IMR-90 (cell line): Measurements from ENCODE around the gene TMA7. TPM values are rescaled to one million over a fixed set of nuclear protein-coding genes. Genes with fewer than 3 reads are reported as not detected.

Experiments
- ATAC-seq: fragments of 200-7000 bp; cut with Tn5 transposase; 2 replicates; pipeline ENCODE4 v1.9.1; 2020; ENCODE audit warnings: low read depth, mild to moderate bottlenecking, moderate library complexity
- BruUV-seq: library from RNA; stranded (reverse); fragments of 400-500 nt; replicated peaks from 2 replicates; lab custom pipeline; 2021; lab: Mats Ljungman, UMichigan
- CTCF ChIA-PET: fragments of 300-600 bp; formaldehyde crosslinking; extraction: SDS; loops from one replicate; lab custom pipeline; 2021; ENCODE audit warnings: antibody characterized with exemption; lab: Yijun Ruan, JAX
- POLR2A ChIA-PET: fragments of 300-600 bp; sonication (Branson Sonifier 250); formaldehyde crosslinking; loops from one replicate; lab custom pipeline; 2022; ENCODE audit warnings: antibody characterized with exemption; ENCODE audit not compliant: unreplicated experiment; lab: Charles Lee
- DNase-seq: peaks from one replicate; pipeline ENCODE4 v3.0.0; 2013
- H2AFZ ChIP-seq: replicated peaks from 2 replicates; pipeline ENCODE3; 2013; ENCODE audit warnings: low read length, mild to moderate bottlenecking; ENCODE audit not compliant: poor library complexity
- H2AK5ac ChIP-seq: 2 replicates; pipeline ENCODE4 v1.6.1; 2013; ENCODE audit warnings: low read depth, low read length, inconsistent platforms
- H2AK9ac ChIP-seq: replicated peaks from 2 replicates; pipeline ENCODE3; 2013; ENCODE audit warnings: mild to moderate bottlenecking, low read depth, low read length, moderate library complexity; ENCODE audit not compliant: poor library complexity
- H2BK120ac ChIP-seq: 2 replicates; pipeline ENCODE4 v1.6.1; 2013; ENCODE audit warnings: low read depth, low read length, inconsistent platforms
- H2BK15ac ChIP-seq: 3 replicates; pipeline ENCODE4 v1.6.1; 2013; ENCODE audit warnings: low read depth, low read length, inconsistent platforms
- H2BK20ac ChIP-seq: 2 replicates; pipeline ENCODE4 v1.6.1; 2013; ENCODE audit warnings: low read depth, mild to moderate bottlenecking, inconsistent platforms, low read length, moderate library complexity
- H2BK5ac ChIP-seq: 2 replicates; pipeline ENCODE4 v1.6.1; 2013; ENCODE audit warnings: mild to moderate bottlenecking, low read depth, low read length, inconsistent platforms; ENCODE audit not compliant: poor library complexity, severe bottlenecking
- H3K14ac ChIP-seq: replicated peaks from 2 replicates; pipeline ENCODE4 v1.6.1; 2013; ENCODE audit warnings: low read depth, low read length, inconsistent platforms
- H3K18ac ChIP-seq: 2 replicates; pipeline ENCODE4 v1.6.1; 2013; ENCODE audit warnings: low read depth, low read length, control low read depth
- H3K23ac ChIP-seq: 2 replicates; pipeline ENCODE4 v1.6.1; 2013; ENCODE audit warnings: low read depth, low read length, inconsistent platforms
- H3K27ac ChIP-seq: 2 replicates; pipeline ENCODE4 v1.5.1; 2013; ENCODE audit warnings: mild to moderate bottlenecking, control low read depth, low read length; ENCODE audit not compliant: insufficient read depth
- H3K27me3 ChIP-seq: 2 replicates; pipeline ENCODE4 v1.6.1; 2013; ENCODE audit warnings: low read length; ENCODE audit not compliant: control insufficient read depth, insufficient read depth
- H3K36me3 ChIP-seq: 2 replicates; pipeline ENCODE4 v1.6.1; 2013; ENCODE audit warnings: low read length, mixed read lengths; ENCODE audit not compliant: control insufficient read depth, insufficient read depth
- H3K4ac ChIP-seq: 2 replicates; pipeline ENCODE4 v1.6.1; 2013; ENCODE audit warnings: low read depth, low read length, inconsistent platforms
- H3K4me1 ChIP-seq: 2 replicates; pipeline ENCODE4 v1.6.1; 2013; ENCODE audit warnings: low read length, mixed read lengths; ENCODE audit not compliant: control insufficient read depth, insufficient read depth
- H3K4me2 ChIP-seq: 2 replicates; pipeline ENCODE4 v1.6.1; 2013; ENCODE audit warnings: low read depth, mild to moderate bottlenecking, control low read depth, low read length, moderate library complexity
- H3K4me3 ChIP-seq: 2 replicates; pipeline ENCODE4 v1.5.1; 2013; ENCODE audit warnings: low read depth, mild to moderate bottlenecking, control low read depth, low read length, moderate library complexity; ENCODE audit not compliant: insufficient read depth
- H3K56ac ChIP-seq: 2 replicates; pipeline ENCODE4 v1.6.1; 2013; ENCODE audit warnings: low read length, inconsistent platforms; ENCODE audit not compliant: insufficient read depth; ENCODE audit errors: extremely low read depth
- H3K79me1 ChIP-seq, 2 experiments: 2 replicates each; pipeline ENCODE4 v1.6.1; 2013; ENCODE audit warnings: low read length in 2 of 2, inconsistent platforms in 1 of 2, low read depth in 1 of 2
- H3K9ac ChIP-seq: 2 replicates; pipeline ENCODE4 v1.6.1; 2013; ENCODE audit warnings: low read depth, low read length, control low read depth
- H3K9me1 ChIP-seq: 2 replicates; pipeline ENCODE4 v1.6.1; 2013; ENCODE audit warnings: low read length, inconsistent platforms; ENCODE audit not compliant: insufficient read depth
- H3K9me3 ChIP-seq: 2 replicates; pipeline ENCODE4 v1.6.1; 2013; ENCODE audit warnings: low read length; ENCODE audit not compliant: control insufficient read depth, insufficient read depth
- H4K20me1 ChIP-seq: 2 replicates; pipeline ENCODE4 v1.6.1; 2013; ENCODE audit warnings: low read length, inconsistent platforms; ENCODE audit not compliant: insufficient read depth
- H4K5ac ChIP-seq: 2 replicates; pipeline ENCODE4 v1.6.1; 2013; ENCODE audit warnings: mild to moderate bottlenecking, low read depth, low read length, control low read depth
- H4K8ac ChIP-seq, 2 experiments: 2 replicates each; pipeline ENCODE4 v1.6.1; 2013; ENCODE audit warnings: low read depth in 2 of 2, low read length in 2 of 2, control low read depth in 1 of 2, inconsistent platforms in 1 of 2
- H4K91ac ChIP-seq: 2 replicates; pipeline ENCODE4 v1.6.1; 2013; ENCODE audit warnings: low read depth, low read length, inconsistent platforms; ENCODE audit not compliant: insufficient read depth
- MAZ ChIP-seq: IDR thresholded peaks from 2 replicates; pipeline ENCODE4 v1.6.1; 2012; ENCODE audit warnings: low read depth, mild to moderate bottlenecking, low read length, improper control_type of control experiment, moderate library complexity, borderline replicate concordance
- WGBS, 2 experiments: methylation state at CpG; one replicate each; pipeline versions ENCODE4 v1.1.5 to v1.1.7; 2013; ENCODE audit warnings: missing lambda C conversion rate in 2 of 2; ENCODE audit not compliant: insufficient read length in 1 of 2; ENCODE audit errors: extremely low coverage in 2 of 2; 5-methylcytosine and 5-hydroxymethylcytosine counted together
- dilution Hi-C: fragments of 300-500 bp; cut with HindIII; formaldehyde crosslinking; loops from one replicate; pipeline ENCODE4 v1.14.3; 2018; ENCODE audit warnings: low sequenced_read_pairs; ENCODE audit not compliant: unreplicated experiment
- in situ Hi-C: fragments of 300-500 bp; cut with MboI; formaldehyde crosslinking; loops from 3 replicates; pipeline ENCODE4 v1.14.3; 2019; ENCODE audit warnings: low sequenced_read_pairs, inconsistent platforms, mixed read lengths
- intact Hi-C: fragments of 100-400 bp; cut with micrococcal nuclease; formaldehyde crosslinking; loops from 2 replicates; pipeline ENCODE4 v1.10.0; 2022
- polyA plus RNA-seq, 3 experiments: library from polyadenylated mRNA; depleted of rRNA; stranded (reverse); fragments of >200 nt; gene quantifications; 2 replicates each; pipeline ENCODE4 v1.2.3, GENCODE V29; 2012; ENCODE audit warnings: low replicate concordance in 1 of 3
- total RNA-seq: library from RNA; depleted of rRNA; stranded (reverse); fragments of >200 nt; gene quantifications from 2 replicates; pipeline ENCODE4 v1.2.3, GENCODE V29; 2012

TMA7 gene
- total and polyA plus RNA-seq, 2 of the 4 experiments (the other 2 are of a cell fraction), result 81.9 to 240 TPM

- no peak overlapping the region for H2BK5ac ChIP-seq
- no peak overlapping the region for H3K4me2 ChIP-seq
- no peak overlapping the region for H2AK9ac ChIP-seq
- H3K23ac ChIP-seq, result no peak overlapping the region
- no peaks in the 10 kb centered on the region for H3K9me1 ChIP-seq
- 98% methylated on average over 5 of the region's 17 CpGs; no CpG with 5 or more reads in 1 of the 2 experiments for WGBS, 2 experiments
- H3K36me3 ChIP-seq, result peaks cover 47% of the 10 kb centered on the region
- ATAC-seq, result no peak
- no peak overlapping the region for H3K56ac ChIP-seq
- in situ Hi-C loops (no loop called here), intact Hi-C loops (no loop called here), dilution Hi-C loops (no loop called here)
- ChIA-PET POLR2A (no interaction called here), CTCF (no interaction called here)
- no TSS peak for BruUV-seq
- H4K8ac ChIP-seq, result no peak overlapping the region
- H4K5ac ChIP-seq, result no peak overlapping the region
- no peaks in the 10 kb centered on the region for H3K27me3 ChIP-seq
- no peak overlapping the region for H2BK20ac ChIP-seq
- H3K18ac ChIP-seq, result no peak overlapping the region
- no peak overlapping the region for H4K91ac ChIP-seq
- H2AFZ ChIP-seq, result no peak overlapping the region
- H2BK15ac ChIP-seq, result no peak overlapping the region
- H3K27ac ChIP-seq, result no peak overlapping the region
- no peak for DNase-seq
- no peak overlapping the region for H3K14ac ChIP-seq
- H3K79me1 ChIP-seq, result peaks cover 2 to 18% of the 10 kb centered on the region in 2 experiments; a peak in 3 of 4 replicates
- no peak for TF ChIP-seq MAZ
- no peak overlapping the region for H2BK120ac ChIP-seq
- no peaks in the 10 kb centered on the region for H3K9me3 ChIP-seq
- H2AK5ac ChIP-seq, result no peak overlapping the region
- no peak overlapping the region for H3K4me3 ChIP-seq
- H4K20me1 ChIP-seq, result no peaks in the 10 kb centered on the region; the same call in 1 of the 2 replicates
- H3K9ac ChIP-seq, result no peak overlapping the region
- H3K4me1 ChIP-seq, result no peaks in the 10 kb centered on the region
- no peak overlapping the region for H3K4ac ChIP-seq
Measured at GRCh38 chr3:48418140-48418539, 21.9 kb upstream of the TMA7 start.
